Right hindlimb (tissue), 1 donor: ENCODE results near the gene PBX4.

Experiments used
- DNase-seq: peaks from one replicate; pipeline ENCODE4 v3.0.0-alpha.2; 2018

Gene PBX4

GRCh38 chr19:19538061-19538784 is 80.3 kb downstream of the PBX4 start, which contains the start of gene CILP2:
TSS of gene CILP2 (plus strand) at chr19:19538265. CDS start at chr19:19538350, 85 bp downstream.
- peak; percentile 76 for DNase-seq

DNA sequence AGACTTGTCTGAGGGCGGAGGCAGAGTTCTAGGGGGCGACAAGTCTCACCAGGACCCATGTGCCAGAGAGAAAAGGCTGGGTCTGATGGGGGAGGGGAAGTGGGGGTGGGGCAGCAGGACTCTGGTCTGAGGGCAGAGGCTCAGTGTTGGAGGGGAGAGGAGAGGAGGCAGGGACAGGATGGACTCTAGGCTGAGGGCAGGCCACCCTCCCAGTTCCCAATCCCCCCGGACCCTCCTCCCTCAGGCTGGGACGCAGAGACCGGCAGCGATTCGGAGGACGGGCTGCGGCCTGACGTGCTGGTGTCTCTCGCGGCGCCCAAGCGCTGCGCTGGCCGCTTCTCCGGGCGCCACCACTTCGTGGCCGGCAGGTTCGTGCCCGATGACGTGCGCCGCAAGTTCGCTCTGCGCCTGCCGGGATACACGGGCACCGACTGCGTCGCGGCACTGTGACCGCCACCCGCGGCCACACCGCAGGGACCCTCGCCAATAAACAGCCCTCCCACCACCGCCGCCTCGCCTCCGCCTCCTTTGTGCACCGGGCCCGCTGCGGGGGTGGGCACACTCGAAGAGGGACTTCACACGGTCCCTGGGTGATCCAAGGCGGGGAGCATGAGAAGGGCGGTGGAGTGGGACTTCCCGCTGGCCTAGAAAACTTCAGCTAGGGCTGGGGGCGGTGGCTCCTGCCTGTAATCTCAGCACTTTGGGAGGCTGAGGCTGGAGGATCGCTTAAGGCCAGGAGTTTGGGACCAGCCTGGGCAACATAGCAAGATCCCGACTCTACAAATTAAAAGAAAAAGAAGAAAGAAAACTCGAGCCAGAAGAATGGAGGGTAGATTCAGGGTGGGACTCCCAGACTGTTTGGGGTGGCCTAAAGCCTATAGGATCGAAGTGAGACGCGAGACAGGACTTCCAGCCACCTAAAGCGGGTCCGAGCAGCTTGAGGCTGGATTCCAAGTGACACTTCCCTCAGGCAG is 81.1 kb downstream of the PBX4 start:
- peak; percentile 26 for DNase-seq

DNA sequence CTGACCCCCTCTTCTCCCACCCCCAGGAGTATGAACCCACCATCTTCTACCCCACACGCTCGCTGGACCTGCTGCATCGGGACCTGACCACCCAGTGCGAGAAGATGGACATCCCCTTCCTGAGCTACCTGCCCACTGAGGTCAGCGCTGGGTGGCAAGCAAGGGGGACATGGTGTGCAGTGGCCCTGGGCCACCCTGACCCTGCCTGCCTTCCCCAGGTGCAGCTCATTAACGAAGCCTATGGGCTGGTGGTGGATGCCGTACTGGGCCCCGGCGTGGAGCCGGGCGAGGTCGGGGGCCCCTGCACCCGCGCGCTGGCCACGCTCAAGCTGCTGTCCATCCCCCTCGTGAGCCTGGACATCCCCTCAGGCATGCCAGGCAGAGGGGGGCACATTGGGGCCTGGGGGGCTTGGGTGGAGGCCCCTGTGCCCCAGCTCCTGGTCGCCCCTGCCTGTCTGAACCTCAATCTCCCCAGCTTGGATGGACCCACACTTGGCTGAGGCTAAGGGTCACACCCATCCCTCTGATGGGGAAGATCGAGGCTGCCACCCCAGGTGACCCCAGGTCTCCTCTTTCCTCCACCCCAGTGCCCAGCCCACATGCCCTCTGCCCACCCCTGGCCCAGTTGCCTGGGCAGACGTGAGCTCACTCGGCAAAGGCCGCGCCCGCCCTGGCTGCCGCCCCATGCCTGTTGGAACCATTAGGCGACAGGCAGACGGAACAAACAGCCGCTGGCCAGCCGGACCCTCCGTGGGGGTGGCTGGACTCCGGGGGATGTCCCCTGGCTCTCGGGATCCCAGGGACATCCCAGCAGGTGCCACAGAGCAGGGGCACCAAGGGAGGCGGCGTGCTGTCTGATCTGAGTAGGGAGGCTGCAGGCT is 82.9 kb downstream of the PBX4 start:
- DNase-seq: peak; percentile 38

DNA sequence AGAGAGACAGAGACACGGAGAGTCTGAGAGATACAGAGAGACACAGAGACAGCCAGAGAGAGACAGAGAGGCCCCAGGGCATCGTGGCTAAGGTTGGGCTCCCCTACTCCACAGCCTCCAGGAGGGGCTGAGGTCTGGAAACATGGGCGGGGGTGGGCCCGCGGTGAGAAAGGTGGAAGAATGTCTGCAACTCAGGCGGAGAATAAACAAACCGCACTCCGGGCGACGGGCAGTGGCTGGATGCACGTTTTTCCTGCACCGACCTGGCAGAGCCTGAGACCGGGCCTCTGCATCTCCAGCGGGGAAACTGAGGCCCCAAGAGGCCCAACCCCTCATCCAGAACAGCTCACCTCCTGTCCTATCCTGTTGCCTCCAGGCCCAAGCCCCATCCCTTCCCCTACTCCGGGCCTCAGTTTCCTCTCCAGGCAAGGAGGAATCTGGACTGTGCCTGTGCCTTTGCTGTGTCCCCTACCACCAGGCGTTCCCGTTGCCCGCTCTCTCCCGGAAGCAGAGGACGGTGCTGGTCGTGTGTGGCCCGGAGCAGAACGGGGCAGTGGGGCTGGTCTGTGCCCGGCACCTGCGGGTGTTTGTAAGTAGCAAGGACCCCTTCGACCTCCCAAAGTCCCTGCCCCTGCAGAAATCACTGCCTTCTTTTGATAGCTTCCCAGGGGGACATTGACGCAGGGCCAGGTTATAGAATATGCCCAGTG is 83.8 kb downstream of the PBX4 start:
- peak; percentile 38 for DNase-seq

- peak; percentile 37 for DNase-seq
These were observed 84.6 kb downstream of the PBX4 start for GRCh38 chr19:19533841-19534240.

GRCh38 chr19:19532806-19533701 is 85.4 kb downstream of the PBX4 start:
- peak; percentile 22 for DNase-seq

DNA sequence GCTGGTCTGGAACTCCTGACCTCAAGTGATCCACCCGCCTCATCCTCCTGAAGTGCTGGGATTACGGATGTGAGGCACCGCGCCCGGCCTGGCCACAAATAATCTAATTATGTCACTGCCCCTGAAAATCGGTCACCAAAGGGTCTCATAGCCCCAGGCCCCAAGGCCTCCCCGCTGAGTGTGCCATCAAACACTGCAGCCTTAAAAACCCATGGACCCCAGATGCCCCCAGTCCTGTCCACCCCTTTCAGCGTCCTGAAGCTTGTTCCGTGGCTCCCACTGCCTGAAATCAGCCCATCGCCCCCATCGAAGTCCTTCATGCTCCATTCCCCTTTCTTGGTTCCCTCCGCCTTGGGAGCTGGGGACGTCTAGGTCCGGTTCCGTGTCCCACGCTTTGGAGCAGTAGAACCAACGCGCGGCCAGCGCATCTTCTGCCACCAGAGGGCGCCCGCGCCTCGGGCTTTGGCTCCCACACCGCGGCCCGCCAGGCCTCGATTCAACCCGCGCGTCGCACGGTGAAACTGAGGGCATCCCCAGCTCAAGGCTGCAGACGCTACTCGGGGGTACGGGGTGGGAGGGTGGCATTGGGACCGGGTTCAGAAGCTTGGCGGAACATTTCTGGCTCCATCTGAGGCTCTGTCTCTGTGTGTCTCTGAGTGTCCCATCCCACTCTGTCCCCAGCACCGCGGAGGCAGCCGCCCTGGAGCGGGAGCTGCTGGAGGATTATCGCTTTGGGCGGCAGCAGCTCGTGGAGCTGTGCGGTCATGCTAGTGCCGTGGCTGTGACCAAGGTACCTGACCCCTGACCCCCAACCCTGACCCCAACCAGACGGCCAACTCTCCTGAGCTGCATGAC is 86.3 kb downstream of the PBX4 start:
- peak; percentile 83 for DNase-seq

- DNase-seq: no peak
These were observed 87.6 kb downstream of the PBX4 start for GRCh38 chr19:19530889-19531288.

DNA sequence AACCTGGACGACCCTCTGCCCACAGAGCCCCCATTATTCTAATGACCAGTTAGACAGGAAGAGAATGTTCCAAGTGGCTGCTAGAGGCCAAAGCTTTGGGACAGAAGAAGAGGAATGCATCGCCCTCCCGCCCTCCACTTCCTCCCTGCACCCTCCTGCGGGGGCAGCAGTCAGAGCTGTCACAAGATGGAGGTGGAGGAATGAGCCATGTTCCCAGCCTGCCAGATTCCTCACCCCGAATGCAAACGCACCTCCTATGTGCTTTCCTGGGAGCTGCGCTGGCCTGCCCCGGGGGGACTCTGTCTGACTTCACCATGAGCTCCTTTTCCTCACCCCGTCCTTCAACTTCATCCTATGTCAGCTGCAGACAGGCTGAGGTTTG is 88.1 kb downstream of the PBX4 start:
- peak; percentile 29 for DNase-seq

DNA sequence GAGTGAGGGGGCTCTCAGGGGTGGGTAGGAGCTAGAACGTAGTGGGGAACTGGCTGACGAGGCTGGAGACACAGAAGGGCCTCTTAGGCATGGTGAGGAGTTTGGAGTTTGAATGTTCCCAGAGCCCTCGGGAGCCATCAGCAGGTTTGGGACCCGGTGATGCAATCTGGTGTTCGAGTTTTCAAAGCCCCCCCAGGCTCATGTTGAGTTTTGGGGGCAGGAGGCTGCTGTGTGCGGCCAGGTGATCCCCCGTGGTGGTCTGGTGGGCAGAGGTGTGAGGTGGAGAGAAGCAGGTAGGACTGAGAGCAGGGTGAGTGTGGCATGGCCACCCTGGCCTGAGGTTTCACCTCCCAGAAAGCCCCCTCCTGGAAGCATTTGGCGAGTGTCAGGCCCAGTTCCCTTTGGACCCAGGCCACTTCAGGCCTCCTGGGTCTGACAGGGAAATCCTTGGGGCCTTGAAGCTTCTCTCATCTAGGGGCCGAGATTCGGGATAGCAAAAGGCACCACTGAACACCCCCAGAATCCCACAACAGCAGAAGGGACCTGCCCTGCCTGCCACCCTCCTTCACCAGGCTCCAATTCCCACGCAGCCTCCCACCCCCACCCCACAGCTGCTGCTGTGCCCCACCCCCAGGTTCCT is 88.6 kb downstream of the PBX4 start:
- peak; percentile 23 for DNase-seq

DNA sequence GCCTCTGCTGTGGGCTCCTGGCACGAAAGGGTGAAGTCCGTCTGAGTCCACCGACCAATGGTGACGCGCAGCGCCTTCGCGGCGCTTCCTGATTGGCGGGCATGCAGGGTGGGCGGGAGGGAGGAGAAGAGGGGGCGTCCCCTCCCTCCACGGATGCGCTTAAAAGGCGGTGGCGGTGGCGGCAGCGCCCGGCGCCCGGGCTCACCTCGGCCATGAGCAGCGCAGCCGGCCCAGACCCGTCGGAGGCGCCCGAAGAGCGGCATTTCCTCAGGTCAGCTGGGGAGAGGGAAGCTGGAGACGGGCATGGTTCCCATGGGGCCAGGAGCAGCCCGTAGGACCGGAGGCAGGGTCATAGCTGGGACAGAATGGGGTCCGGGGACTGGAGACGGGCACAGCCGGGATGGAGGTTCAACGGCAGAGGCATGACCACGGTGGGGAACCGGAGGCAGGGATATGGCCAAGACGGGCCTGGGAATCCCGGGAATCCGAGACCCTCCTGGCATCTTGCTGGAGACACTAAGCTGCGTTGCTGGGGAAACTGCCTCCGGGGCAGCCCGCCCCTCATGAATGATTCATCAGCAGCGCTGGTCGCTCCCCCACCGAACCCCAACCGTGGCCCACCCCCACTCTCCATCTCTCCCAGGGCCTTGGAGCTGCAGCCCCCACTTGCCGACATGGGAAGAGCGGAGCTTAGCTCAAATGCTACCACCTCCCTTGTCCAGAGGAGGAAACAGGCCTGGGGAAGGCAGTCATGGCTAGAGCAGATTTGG is 89.6 kb downstream of the PBX4 start, which contains the start of gene YJEFN3:
TSS of gene YJEFN3 (plus strand) at position 191 of the 770 bp plus-strand sequence. CDS start at position 213, 22 bp downstream.
- peak; percentile 65 for DNase-seq

DNA sequence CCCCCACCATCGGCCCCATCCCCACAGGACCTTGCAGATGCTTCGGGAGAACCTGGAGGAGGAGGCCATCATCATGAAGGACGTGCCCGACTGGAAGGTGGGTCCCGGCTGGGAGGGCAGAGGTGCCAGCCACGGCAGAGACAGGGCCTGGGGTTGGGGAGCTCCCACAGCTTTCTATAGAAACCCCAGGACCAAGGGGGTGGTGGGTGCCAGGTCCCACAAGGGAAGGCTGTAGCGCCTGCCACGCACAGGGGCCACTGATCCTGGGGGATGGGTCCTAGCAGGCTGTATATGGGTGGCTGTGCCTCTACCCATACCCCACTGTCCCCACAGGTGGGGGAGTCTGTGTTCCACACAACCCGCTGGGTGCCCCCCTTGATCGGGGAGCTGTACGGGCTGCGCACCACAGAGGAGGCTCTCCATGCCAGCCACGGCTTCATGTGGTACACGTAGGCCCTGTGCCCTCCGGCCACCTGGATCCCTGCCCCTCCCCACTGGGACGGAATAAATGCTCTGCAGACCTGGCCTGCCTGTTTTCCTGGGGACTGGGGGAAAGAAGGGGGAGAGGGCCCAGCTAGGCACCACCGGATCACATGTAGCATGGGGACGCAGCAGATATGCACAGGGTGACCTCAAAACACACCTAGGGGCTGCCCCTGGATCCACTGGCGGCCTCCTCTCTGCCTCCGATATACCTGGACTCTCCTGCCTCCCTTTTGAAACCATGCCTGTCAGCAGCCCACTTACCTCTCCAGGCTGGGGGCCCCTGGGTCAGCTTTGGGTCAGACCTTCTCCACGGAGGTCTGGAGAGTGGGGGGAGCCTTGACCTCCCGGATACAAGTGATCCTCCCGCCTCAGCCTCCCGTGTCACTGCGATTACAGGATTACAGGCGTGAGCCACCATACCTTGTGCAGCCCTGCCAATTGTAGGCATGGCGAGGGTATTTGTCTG is 90.5 kb downstream of the PBX4 start:
- DNase-seq: peak; percentile 19

DNA sequence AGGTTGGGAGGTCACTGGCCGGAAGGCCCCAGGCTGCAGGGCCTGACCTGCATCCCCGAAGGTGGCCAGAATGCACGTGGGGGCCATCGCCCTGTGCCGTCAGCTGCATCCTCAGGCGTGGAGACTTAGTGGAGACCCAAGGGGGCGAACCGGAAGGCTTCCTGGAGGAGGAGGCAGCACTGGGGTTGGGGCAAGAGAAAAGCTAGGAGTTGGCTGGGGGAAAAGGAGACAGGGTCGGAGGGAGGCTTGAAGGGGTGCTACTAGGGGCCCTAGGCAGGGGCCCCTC is 91.2 kb downstream of the PBX4 start:
- DNase-seq: no peak

- peak; percentile 20 for DNase-seq
These were observed 91.7 kb downstream of the PBX4 start for GRCh38 chr19:19526581-19527370.

DNA sequence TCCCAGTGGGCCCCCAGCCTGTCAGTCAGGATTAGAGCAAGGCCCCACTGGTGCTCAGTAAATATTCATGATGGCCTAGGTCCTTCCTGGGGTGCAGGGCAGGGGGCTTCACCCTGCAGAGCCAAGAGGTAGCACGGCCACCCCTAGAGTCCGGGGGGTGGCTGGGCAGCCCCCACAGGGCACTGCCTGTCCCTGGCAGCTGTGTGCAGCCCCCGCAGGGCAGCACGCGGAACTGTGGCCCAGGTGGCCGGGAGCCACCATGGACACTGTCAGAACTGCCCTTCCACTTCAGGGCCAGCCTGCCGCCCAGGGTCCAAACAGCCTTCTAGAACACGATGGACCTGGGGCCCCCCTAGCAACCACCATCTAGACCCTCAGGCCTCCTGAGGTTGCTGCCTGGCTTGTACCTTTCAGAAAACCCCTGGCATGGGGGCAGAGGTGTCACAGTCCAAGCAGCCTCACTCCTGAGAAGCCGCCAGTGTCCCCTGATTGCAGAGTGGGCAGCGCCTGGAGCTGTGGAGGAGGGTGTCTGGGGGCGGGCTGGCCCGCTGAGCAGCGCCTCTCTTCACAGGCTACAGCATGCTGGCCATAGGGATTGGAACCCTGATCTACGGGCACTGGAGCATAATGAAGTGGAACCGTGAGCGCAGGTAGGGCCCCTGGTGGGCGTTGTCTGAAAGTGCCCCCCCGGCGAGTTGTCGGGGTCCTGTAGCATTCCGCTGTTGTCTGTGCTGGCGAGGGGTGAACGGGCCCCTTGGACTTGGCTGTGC is 92.7 kb downstream of the PBX4 start:
- DNase-seq: peak; percentile 19

DNA sequence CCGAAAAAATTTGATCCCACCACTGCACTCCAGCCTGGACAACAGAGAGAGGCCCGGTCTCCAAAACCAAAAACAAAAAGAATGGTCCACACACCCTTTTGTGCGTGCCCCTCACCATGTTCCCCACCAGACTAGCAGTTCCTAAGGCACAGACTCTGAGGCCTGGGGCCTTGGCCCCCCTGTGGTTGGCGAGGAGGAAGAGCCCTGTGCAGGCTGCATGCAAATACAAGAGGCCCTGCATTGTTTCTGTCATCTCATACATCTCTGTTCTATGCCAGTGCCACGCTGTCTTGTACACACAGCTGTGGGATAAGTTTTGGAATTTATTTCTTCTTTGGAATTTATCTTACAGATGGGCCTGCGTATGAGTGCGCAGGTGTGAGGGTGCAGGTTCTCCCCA is 94.4 kb downstream of the PBX4 start:
- DNase-seq: no peak
